Measurements from ENCODE around the gene BICC1.

BICC1 gene

DNA sequence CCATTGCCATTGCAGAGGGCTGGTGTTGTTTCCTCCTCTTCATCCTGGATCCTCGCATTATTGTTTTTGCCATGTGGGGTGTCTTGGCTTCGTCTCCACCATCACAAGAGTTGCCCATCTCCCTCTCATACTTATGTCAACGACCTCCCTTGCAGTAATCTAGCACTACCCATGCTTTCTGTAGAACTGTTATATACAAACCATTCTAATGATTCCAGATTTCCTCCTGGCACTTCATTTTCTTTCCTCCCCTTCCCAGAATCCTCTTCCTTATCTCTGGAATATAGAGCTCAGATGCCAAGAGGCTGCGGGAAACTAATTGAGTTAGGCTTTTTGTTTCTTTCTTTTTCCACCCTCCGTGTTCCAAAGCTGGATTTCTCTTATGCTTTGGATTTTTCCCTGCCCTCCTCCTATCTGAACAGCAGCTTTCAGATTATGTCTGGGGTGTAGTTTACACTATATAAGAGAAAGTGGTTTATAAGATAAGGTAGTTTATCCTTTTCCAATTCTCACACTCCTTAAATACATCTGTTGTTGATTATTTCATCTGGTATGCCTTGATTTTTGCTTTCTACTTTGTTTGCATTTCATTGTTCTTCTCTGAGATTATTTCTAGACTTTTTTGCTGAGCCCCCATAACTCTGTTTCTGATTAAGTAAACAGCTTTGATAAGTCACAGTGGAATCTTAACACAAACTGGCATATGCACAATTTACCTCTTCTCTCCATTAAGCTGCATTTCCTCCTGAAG, 264.1 kb downstream of the BICC1 start:
- H3K4me1 ChIP-seq (ENCODE audit: control insufficient read depth, insufficient read depth, low read length, poor library complexity, severe bottlenecking): no peaks in the 10 kb centered on the region

GRCh38 chr10:58778966-58779365, 266.3 kb downstream of the BICC1 start:
- Histone ChIP-seq H3K4me1 (ENCODE audit: control insufficient read depth, insufficient read depth, low read length, poor library complexity, severe bottlenecking) (no peaks in the 10 kb centered on the region), H3K4me3 (ENCODE audit: insufficient read depth, low read depth, low read length, poor library complexity, severe bottlenecking) (no peak overlapping the region), H3K9me3 (ENCODE audit: control insufficient read depth, low read length) (no peaks in the 10 kb centered on the region), H3K27ac (ENCODE audit: insufficient read depth, low read length, poor library complexity, severe bottlenecking) (no peak overlapping the region), H3K27me3 (replicated peaks; ENCODE audit: control insufficient read depth, insufficient read depth, low read length, poor library complexity, severe bottlenecking) (no peaks in the 10 kb centered on the region), H3K36me3 (ENCODE audit: control insufficient read depth, insufficient read depth, low read length) (no peaks in the 10 kb centered on the region)
- no peak for DNase-seq

More for the DNA sequence above, 264.1 kb downstream of the BICC1 start:
- Histone ChIP-seq H3K27me3 (replicated peaks; ENCODE audit: control insufficient read depth, insufficient read depth, low read length, poor library complexity, severe bottlenecking) (no peaks in the 10 kb centered on the region), H3K9me3 (ENCODE audit: control insufficient read depth, low read length) (no peaks in the 10 kb centered on the region), H3K27ac (ENCODE audit: insufficient read depth, low read length, poor library complexity, severe bottlenecking) (no peak overlapping the region), H3K4me3 (ENCODE audit: insufficient read depth, low read depth, low read length, poor library complexity, severe bottlenecking) (no peak overlapping the region), H3K36me3 (ENCODE audit: control insufficient read depth, insufficient read depth, low read length) (no peaks in the 10 kb centered on the region)
- no peak for DNase-seq

- H3K27me3 ChIP-seq (replicated peaks; ENCODE audit: control insufficient read depth, insufficient read depth, low read length, poor library complexity, severe bottlenecking): no peaks in the 10 kb centered on the region
- no peak overlapping the region for H3K4me3 ChIP-seq (ENCODE audit: insufficient read depth, low read depth, low read length, poor library complexity, severe bottlenecking)
- H3K4me1 ChIP-seq (ENCODE audit: control insufficient read depth, insufficient read depth, low read length, poor library complexity, severe bottlenecking): no peaks in the 10 kb centered on the region
- DNase-seq: no peak
- H3K27ac ChIP-seq (ENCODE audit: insufficient read depth, low read length, poor library complexity, severe bottlenecking): no peak overlapping the region
- no peaks in the 10 kb centered on the region for H3K36me3 ChIP-seq (ENCODE audit: control insufficient read depth, insufficient read depth, low read length)
- no peaks in the 10 kb centered on the region for H3K9me3 ChIP-seq (ENCODE audit: control insufficient read depth, low read length)
These were observed 266.9 kb downstream of the BICC1 start for GRCh38 chr10:58779594-58779993.

DNA sequence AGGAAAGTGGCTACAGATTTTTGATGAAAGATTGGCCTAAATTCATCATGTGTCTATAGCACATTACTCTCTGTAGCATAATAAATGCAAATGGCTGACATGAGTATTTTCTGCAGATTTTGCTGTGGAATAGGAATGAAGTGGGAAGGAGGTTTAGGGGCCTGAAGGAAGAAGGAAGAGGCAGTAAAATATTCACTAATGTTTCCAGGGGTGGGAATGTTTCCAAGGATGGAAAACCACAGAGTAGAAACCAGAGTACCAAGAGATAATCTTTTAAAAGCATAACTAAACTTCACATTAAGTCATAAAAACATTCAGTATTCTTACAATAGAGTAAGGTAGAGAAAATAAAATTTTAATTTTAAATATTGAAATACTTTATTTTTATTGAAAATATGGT, 267.8 kb downstream of the BICC1 start:
- Histone ChIP-seq H3K4me1 (ENCODE audit: control insufficient read depth, insufficient read depth, low read length, poor library complexity, severe bottlenecking) (no peaks in the 10 kb centered on the region), H3K9me3 (ENCODE audit: control insufficient read depth, low read length) (no peaks in the 10 kb centered on the region), H3K27me3 (replicated peaks; ENCODE audit: control insufficient read depth, insufficient read depth, low read length, poor library complexity, severe bottlenecking) (no peaks in the 10 kb centered on the region), H3K27ac (ENCODE audit: insufficient read depth, low read length, poor library complexity, severe bottlenecking) (no peak overlapping the region), H3K4me3 (ENCODE audit: insufficient read depth, low read depth, low read length, poor library complexity, severe bottlenecking) (no peak overlapping the region), H3K36me3 (ENCODE audit: control insufficient read depth, insufficient read depth, low read length) (no peaks in the 10 kb centered on the region)
- no peak for DNase-seq

- Histone ChIP-seq H3K4me3 (ENCODE audit: insufficient read depth, low read depth, low read length, poor library complexity, severe bottlenecking) (no peak overlapping the region), H3K9me3 (ENCODE audit: control insufficient read depth, low read length) (no peaks in the 10 kb centered on the region), H3K4me1 (ENCODE audit: control insufficient read depth, insufficient read depth, low read length, poor library complexity, severe bottlenecking) (no peaks in the 10 kb centered on the region), H3K27ac (ENCODE audit: insufficient read depth, low read length, poor library complexity, severe bottlenecking) (no peak overlapping the region), H3K27me3 (replicated peaks; ENCODE audit: control insufficient read depth, insufficient read depth, low read length, poor library complexity, severe bottlenecking) (no peaks in the 10 kb centered on the region), H3K36me3 (ENCODE audit: control insufficient read depth, insufficient read depth, low read length) (no peaks in the 10 kb centered on the region)
- no peak for DNase-seq
These were observed 269.3 kb downstream of the BICC1 start for GRCh38 chr10:58781873-58782488.

- H3K4me1 ChIP-seq (ENCODE audit: control insufficient read depth, insufficient read depth, low read length, poor library complexity, severe bottlenecking): no peaks in the 10 kb centered on the region
- H3K9me3 ChIP-seq (ENCODE audit: control insufficient read depth, low read length): no peaks in the 10 kb centered on the region
- H3K36me3 ChIP-seq (ENCODE audit: control insufficient read depth, insufficient read depth, low read length): no peaks in the 10 kb centered on the region
- H3K4me3 ChIP-seq (ENCODE audit: insufficient read depth, low read depth, low read length, poor library complexity, severe bottlenecking): no peak overlapping the region
- H3K27me3 ChIP-seq (replicated peaks; ENCODE audit: control insufficient read depth, insufficient read depth, low read length, poor library complexity, severe bottlenecking): no peaks in the 10 kb centered on the region
- H3K27ac ChIP-seq (ENCODE audit: insufficient read depth, low read length, poor library complexity, severe bottlenecking): no peak overlapping the region
- DNase-seq: no peak
These were observed 270.5 kb downstream of the BICC1 start for GRCh38 chr10:58782876-58783851.

DNA sequence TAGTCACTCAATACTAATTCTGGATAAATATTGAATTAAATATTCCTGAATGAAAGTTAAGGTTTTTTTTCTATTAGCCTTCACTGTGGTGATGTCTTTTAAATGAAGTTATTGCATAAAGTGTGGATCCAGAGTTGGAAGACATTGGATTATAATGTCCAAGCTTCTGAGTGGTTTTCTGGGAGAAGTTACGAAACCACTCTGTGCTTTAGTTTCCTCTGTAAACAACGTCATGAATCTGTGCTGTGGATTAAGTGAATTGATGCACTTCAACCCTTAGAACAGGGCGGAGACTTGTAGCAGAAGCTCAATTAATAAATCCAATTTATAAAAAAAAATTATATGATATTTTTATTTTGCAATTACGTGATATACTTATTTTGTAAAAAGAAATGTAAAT, 271.7 kb downstream of the BICC1 start:
- no peaks in the 10 kb centered on the region for H3K36me3 ChIP-seq (ENCODE audit: control insufficient read depth, insufficient read depth, low read length)
- H3K9me3 ChIP-seq (ENCODE audit: control insufficient read depth, low read length): no peaks in the 10 kb centered on the region
- no peaks in the 10 kb centered on the region for H3K4me1 ChIP-seq (ENCODE audit: control insufficient read depth, insufficient read depth, low read length, poor library complexity, severe bottlenecking)
- no peaks in the 10 kb centered on the region for H3K27me3 ChIP-seq (replicated peaks; ENCODE audit: control insufficient read depth, insufficient read depth, low read length, poor library complexity, severe bottlenecking)
- no peak overlapping the region for H3K27ac ChIP-seq (ENCODE audit: insufficient read depth, low read length, poor library complexity, severe bottlenecking)
- no peak overlapping the region for H3K4me3 ChIP-seq (ENCODE audit: insufficient read depth, low read depth, low read length, poor library complexity, severe bottlenecking)
- no peak for DNase-seq

- Histone ChIP-seq H3K27ac (ENCODE audit: insufficient read depth, low read length, poor library complexity, severe bottlenecking) (no peak overlapping the region), H3K4me1 (ENCODE audit: control insufficient read depth, insufficient read depth, low read length, poor library complexity, severe bottlenecking) (no peaks in the 10 kb centered on the region), H3K36me3 (ENCODE audit: control insufficient read depth, insufficient read depth, low read length) (no peaks in the 10 kb centered on the region), H3K4me3 (ENCODE audit: insufficient read depth, low read depth, low read length, poor library complexity, severe bottlenecking) (no peak overlapping the region), H3K27me3 (replicated peaks; ENCODE audit: control insufficient read depth, insufficient read depth, low read length, poor library complexity, severe bottlenecking) (no peaks in the 10 kb centered on the region), H3K9me3 (ENCODE audit: control insufficient read depth, low read length) (no peaks in the 10 kb centered on the region)
- no peak for DNase-seq
These were observed 272.7 kb downstream of the BICC1 start for GRCh38 chr10:58785354-58785753.

DNA sequence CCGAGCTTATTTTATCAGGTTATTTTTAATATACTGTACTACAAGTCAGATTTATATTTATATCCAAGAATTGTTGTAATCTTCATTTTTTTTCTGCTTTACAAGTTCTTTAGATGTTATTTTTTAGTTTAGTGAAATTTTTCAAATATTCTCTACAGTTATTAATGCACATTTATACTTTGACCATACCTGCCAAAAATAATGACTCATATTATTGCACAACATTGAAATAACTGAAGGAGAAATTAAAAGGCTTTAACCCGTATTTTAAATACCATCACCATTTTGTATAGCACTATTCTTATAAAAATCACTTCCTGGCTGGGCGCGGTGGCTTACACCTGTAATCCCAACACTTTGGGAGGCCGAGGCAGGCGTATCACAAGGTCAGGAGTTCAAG, 278.5 kb downstream of the BICC1 start:
- DNase-seq: no peak
- Histone ChIP-seq H3K9me3 (ENCODE audit: control insufficient read depth, low read length) (no peaks in the 10 kb centered on the region), H3K27ac (ENCODE audit: insufficient read depth, low read length, poor library complexity, severe bottlenecking) (no peak overlapping the region), H3K4me1 (ENCODE audit: control insufficient read depth, insufficient read depth, low read length, poor library complexity, severe bottlenecking) (no peaks in the 10 kb centered on the region), H3K4me3 (ENCODE audit: insufficient read depth, low read depth, low read length, poor library complexity, severe bottlenecking) (no peak overlapping the region), H3K27me3 (replicated peaks; ENCODE audit: control insufficient read depth, insufficient read depth, low read length, poor library complexity, severe bottlenecking) (no peaks in the 10 kb centered on the region), H3K36me3 (ENCODE audit: control insufficient read depth, insufficient read depth, low read length) (no peaks in the 10 kb centered on the region)

- no peaks in the 10 kb centered on the region for H3K36me3 ChIP-seq (ENCODE audit: control insufficient read depth, insufficient read depth, low read length)
- no peaks in the 10 kb centered on the region for H3K27me3 ChIP-seq (replicated peaks; ENCODE audit: control insufficient read depth, insufficient read depth, low read length, poor library complexity, severe bottlenecking)
- no peak overlapping the region for H3K27ac ChIP-seq (ENCODE audit: insufficient read depth, low read length, poor library complexity, severe bottlenecking)
- H3K9me3 ChIP-seq (ENCODE audit: control insufficient read depth, low read length): no peaks in the 10 kb centered on the region
- no peaks in the 10 kb centered on the region for H3K4me1 ChIP-seq (ENCODE audit: control insufficient read depth, insufficient read depth, low read length, poor library complexity, severe bottlenecking)
- DNase-seq: no peak
- no peak overlapping the region for H3K4me3 ChIP-seq (ENCODE audit: insufficient read depth, low read depth, low read length, poor library complexity, severe bottlenecking)
These were observed 282.9 kb downstream of the BICC1 start for GRCh38 chr10:58795560-58795959.
